Left ventricle myocardium inferior (tissue), 1 donor: ENCODE results near the gene SORCS2. TPM values are rescaled to one million over a fixed set of nuclear protein-coding genes. Genes with fewer than 3 reads are reported as not detected.

Experiments
- DNase-seq: peaks from one replicate; pipeline ENCODE4 v3.0.0-alpha.2; 2020
- H3K27ac ChIP-seq: fragments of 200-600 bp; replicated peaks from 2 replicates; pipeline ENCODE4 v1.8.0; 2021
- H3K27me3 ChIP-seq: fragments of 200-600 bp; 2 replicates; pipeline ENCODE4 v1.8.0; 2021; ENCODE audit warnings: low read depth
- H3K36me3 ChIP-seq: fragments of 200-600 bp; 2 replicates; pipeline ENCODE4 v1.8.0; 2021
- H3K4me1 ChIP-seq: fragments of 200-600 bp; 2 replicates; pipeline ENCODE4 v1.8.0; 2021
- H3K4me3 ChIP-seq: fragments of 200-600 bp; 2 replicates; pipeline ENCODE4 v1.8.0; 2021; ENCODE audit warnings: mild to moderate bottlenecking, moderate library complexity
- H3K9me3 ChIP-seq: fragments of 200-600 bp; replicated peaks from 2 replicates; pipeline ENCODE4 v1.8.0; 2021
- intact Hi-C: fragments of 100-400 bp; cut with micrococcal nuclease; formaldehyde crosslinking; loops from one replicate; pipeline ENCODE4 v1.11.0; 2022
- total RNA-seq: library from RNA; stranded (reverse); fragmentation: NEBNext Ultra II Directional; extraction: Animal tissue kit (Norgen Biotek cat#: 25700); gene quantifications from one replicate; pipeline ENCODE4 v1.2.1, GENCODE V29; 2021
- TF ChIP-seq, protein P1 (sequence below): fragments of 200-600 bp; IDR thresholded peaks from 2 replicates; pipeline ENCODE4 v1.8.0; 2021; ENCODE audit warnings: antibody characterized with exemption, mild to moderate bottlenecking, borderline replicate concordance
- donor health status: DM: no; HTN: yes; CAD: no; lungs with severe emphysema.

SORCS2 gene
- total RNA-seq, 1 donor from 2014 or later: 1.2 TPM

- H3K27ac ChIP-seq: no peak overlapping the region
- TF ChIP-seq, protein P1, sequence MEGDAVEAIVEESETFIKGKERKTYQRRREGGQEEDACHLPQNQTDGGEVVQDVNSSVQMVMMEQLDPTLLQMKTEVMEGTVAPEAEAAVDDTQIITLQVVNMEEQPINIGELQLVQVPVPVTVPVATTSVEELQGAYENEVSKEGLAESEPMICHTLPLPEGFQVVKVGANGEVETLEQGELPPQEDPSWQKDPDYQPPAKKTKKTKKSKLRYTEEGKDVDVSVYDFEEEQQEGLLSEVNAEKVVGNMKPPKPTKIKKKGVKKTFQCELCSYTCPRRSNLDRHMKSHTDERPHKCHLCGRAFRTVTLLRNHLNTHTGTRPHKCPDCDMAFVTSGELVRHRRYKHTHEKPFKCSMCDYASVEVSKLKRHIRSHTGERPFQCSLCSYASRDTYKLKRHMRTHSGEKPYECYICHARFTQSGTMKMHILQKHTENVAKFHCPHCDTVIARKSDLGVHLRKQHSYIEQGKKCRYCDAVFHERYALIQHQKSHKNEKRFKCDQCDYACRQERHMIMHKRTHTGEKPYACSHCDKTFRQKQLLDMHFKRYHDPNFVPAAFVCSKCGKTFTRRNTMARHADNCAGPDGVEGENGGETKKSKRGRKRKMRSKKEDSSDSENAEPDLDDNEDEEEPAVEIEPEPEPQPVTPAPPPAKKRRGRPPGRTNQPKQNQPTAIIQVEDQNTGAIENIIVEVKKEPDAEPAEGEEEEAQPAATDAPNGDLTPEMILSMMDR: no peak
- no peaks in the 10 kb centered on the region for H3K36me3 ChIP-seq
- no peaks in the 10 kb centered on the region for H3K27me3 ChIP-seq
- no peak for DNase-seq
- H3K4me1 ChIP-seq: no peaks in the 10 kb centered on the region
- no peaks in the 10 kb centered on the region for H3K9me3 ChIP-seq
- intact Hi-C loops: no loop called here
- H3K4me3 ChIP-seq: no peak overlapping the region
Observed at GRCh38 chr4:7166981-7167700, 25.2 kb upstream of the SORCS2 start.

DNA sequence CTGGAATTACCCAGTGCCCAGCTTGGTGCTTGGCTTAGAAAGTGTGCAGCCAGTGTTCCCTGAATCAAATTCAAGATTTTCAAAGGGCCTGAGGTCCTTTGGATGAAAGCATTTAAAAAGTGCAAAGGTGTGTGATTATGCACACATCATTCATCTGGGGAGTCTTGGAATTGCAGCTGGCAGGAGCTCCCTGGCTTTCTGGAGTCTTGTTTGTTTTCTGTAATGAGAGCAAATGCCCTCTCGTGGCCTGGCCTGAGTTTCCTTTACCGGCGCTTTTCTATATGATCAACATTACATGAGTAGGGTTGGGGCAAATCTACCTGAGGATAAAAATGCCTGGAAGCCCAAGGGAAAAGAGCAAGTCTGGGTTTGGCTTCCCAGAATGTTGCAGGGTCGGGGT is 24.6 kb upstream of the SORCS2 start:
- H3K36me3 ChIP-seq: no peaks in the 10 kb centered on the region
- intact Hi-C loops: no loop called here
- TF ChIP-seq, protein P1: no peak
- H3K27ac ChIP-seq: no peak overlapping the region
- peaks cover under 1% of the 10 kb centered on the region for H3K27me3 ChIP-seq
- H3K4me1 ChIP-seq: no peaks in the 10 kb centered on the region
- no peak for DNase-seq
- no peaks in the 10 kb centered on the region for H3K9me3 ChIP-seq
- H3K4me3 ChIP-seq: no peak overlapping the region

DNA sequence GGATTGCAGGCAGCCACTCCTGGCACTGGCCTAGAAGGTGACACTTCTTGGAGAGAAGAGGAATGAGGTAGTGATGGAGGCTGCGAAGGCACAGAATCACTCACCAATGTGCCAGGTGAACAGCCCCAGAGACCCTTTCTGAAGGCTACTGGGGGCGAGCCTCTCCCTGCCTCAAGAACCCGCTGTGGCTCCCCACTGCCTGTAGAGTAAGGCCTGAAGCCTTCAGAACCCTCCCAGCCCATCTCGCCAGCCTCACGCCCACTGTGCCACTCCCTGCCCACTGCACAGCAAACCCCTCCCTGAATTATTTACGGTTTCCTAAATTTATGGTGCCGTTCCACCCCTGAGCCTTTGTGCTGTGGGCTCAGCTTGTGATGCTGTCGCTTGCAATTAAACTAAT is 24.2 kb upstream of the SORCS2 start:
- intact Hi-C loops: no loop called here
- Histone ChIP-seq H3K27ac (no peak overlapping the region), H3K4me1 (no peaks in the 10 kb centered on the region), H3K9me3 (no peaks in the 10 kb centered on the region), H3K27me3 (peaks cover 3% of the 10 kb centered on the region), H3K36me3 (no peaks in the 10 kb centered on the region), H3K4me3 (no peak overlapping the region)
- no peak for DNase-seq
- TF ChIP-seq, protein P1: no peak

DNA sequence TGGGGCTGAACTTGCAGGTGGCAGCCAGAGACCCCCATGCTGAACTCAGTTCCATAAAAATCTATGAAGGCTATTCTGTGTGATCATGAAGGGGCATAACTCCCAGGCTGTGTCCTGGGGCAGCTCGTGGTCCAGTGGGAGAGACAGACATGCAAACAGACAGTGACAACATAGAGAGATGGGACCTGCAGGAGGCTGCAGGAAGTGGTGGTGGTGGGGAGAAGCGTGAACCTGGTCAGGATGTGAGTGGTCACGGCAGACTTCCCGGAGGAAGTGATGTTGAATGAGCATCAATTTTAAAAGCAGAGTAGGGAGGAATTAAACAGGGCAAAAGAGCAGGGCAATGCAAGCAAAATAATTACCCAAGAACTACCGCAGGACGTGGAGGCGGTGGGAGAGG is 23.2 kb upstream of the SORCS2 start:
- H3K27me3 ChIP-seq: peaks cover 3% of the 10 kb centered on the region
- TF ChIP-seq, protein P1: no peak
- DNase-seq: no peak
- intact Hi-C loops: no loop called here
- no peaks in the 10 kb centered on the region for H3K4me1 ChIP-seq
- no peaks in the 10 kb centered on the region for H3K36me3 ChIP-seq
- no peaks in the 10 kb centered on the region for H3K9me3 ChIP-seq
- H3K27ac ChIP-seq: no peak overlapping the region
- H3K4me3 ChIP-seq: no peak overlapping the region

DNA sequence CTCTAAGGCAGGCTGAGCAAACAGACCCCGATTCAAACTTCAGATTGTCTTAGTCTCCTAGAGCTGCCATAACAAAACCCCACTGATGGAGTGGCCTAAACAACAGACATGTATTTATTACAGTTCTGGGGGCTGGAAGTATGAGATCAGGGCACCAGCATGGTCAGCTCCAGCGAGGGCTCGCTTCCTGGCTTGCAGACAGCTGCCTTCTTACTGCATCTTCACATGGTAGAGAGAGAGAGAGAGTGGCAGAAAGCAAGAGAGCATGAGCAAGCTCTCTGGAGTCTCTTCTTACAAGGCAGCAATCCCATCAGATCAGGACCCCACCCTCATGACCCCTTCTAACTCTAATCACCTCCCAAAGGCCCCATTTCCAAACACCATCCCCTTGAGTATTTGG is 22.3 kb upstream of the SORCS2 start:
- no peaks in the 10 kb centered on the region for H3K36me3 ChIP-seq
- no peaks in the 10 kb centered on the region for H3K9me3 ChIP-seq
- DNase-seq: no peak
- TF ChIP-seq, protein P1: no peak
- no peak overlapping the region for H3K4me3 ChIP-seq
- intact Hi-C loops: no loop called here
- H3K27me3 ChIP-seq: peaks cover 3% of the 10 kb centered on the region
- no peaks in the 10 kb centered on the region for H3K4me1 ChIP-seq
- H3K27ac ChIP-seq: no peak overlapping the region
